Activated effector memory CD4-positive, alpha-beta T cell treated with anti-CD3 and anti-CD28 coated beads, Interleukin-2, amount 50 U/mL, for 16 hours (primary cell): ENCODE data around the gene TBCD.

ENCODE experiments used
- DNase-seq: peaks from one replicate; pipeline ENCODE4 v3.0.0-alpha.2; 2020

TBCD gene

DNA sequence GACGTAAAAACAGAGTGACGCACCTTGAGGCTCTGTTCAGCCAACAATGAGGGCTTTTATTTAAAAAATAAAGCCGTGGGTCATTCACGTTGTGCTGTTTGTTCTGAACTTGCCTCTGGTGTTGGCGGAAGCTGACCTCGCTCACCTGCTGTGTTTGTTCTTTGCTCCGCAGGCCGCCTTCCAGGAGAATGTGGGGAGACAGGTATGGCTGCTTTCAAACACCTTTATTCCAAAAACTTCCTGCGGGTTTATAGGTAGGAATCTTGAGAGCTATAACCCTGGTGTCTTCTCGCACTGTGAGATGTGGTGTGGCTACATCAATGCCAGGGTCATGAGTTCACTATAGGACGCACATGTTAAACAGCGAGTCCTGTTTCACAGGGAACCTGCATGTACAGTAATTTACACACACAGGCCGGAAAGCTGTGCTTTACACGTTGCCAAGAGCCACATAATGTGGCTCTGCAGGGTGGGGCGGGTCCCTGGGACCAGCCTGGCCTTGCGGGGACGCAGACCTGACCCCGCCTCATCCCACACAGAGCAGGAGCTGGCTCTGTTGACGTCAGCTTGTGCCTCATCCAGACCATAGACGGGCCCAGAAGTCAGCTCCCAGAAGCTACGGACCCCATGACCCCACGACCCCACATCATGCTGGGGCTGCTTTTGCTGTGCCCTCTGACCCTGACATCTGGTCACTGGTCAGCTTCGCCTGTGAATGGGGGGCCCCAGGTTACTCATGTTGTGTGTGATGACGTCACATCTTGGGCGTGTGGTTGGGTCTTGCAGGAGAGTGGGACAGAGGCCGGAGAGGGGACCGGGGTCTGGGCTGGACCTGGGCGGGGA, 137.9 kb downstream of the TBCD start:
- DNase-seq, result no peak

DNA sequence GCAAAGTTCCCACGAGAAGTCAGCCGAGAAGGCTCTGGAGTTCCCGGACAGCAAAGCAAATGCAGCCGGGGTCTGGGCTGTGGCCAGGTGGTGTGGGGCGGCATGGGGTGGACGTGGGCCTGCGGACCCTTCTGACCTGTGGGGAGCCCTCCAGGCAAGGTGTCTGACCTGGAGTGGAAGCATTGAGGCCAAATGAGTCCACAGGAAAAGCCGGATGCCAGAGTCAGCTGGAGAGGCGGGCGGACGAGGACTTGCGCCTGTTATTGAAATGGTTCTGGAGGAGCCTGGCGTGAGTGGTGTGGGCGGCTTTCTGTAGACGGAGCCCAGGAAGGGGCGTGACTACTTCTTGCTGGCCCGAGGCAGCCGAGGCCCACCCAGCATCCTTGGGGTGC, 138.5 kb downstream of the TBCD start:
- DNase-seq, result no peak

DNA sequence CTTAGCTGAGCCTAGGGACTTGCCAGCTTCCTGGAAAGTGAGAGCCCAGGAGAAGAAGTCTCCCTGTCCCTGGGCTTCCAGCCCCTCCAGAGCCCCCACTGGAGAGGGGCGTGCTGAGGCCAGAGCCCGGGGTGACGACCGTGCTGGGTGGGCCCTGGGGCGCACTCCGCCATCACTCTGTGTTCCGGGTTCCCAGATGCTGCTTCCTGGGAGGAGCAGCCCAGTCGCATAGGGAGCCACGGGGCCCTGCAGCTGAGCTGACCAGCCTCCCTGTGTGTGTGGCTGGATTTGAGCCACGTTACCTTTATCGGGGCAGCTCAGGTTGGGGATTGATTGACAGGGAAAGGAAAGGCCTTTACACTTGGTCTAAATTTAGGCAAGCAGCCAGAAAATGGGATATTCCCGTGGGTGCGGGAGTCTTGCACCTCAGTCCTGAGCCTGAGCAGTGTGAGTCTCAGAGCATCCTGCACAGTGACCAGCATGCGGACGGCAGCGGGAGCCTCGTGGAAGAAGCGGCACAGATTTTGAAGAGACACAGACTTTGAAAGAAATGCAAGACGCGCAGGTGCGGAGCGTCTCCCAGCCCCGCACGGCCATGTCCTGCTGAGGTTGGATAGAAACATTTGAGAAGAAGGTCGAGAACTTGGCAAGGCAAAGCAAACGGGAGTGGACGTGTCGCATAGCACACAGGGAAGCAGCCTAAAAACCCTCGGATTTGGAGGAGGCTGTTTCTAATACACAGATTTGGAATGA, 139.2 kb downstream of the TBCD start:
- no peak for DNase-seq

DNA sequence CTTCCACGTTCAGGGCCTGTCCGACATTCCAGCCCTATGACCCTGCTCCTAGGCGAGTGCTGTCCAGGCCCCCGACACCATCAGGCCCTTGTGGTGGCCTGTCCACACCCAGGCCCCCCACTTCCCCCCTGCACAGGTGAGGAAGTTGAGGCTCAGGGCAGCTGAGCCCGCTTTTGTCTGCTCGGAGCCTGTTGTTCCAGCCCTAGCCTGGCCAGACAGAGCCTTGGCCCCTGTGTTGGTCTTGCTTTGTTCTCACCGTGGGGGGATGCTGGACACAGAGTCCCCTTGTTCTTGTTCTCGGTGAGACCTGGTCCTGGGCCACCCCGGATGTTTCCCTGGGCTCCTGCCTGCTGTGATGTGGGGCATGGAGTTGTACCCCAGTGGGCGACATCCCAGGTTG, 140.0 kb downstream of the TBCD start:
- no peak for DNase-seq

DNA sequence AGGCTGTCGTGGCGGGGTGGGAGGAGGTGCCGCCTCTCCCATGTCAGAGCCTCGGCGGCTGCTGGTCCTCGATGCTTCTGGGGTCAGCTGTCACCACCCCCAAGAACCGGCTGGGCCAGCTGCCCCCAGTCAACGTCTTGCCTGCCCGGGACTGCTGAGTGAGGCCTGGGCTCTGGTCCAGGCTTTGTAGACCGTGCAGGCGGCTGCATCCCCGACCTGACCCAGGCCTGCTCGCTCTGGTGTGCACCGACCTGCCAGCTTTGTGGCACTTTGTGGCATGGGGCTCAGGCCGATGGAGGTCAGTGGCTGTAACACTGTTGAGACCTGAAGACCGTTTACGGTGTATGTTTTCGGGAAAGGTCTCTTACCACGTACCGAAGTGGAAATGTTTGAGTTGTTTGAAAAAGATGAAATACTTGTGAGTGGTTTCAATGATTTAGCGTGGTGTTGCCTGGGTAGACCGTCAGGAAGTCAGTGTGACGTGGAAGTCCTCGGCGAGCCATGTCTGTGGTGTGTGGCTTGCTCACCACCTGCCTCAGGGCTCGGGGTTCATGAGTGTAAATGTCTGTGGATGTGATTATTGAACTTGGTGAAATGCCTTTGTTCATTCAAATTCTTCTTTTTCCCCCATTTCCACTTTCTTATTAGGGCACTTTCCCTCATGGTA, 141.2 kb downstream of the TBCD start:
- DNase-seq, result peak; percentile 84

DNA sequence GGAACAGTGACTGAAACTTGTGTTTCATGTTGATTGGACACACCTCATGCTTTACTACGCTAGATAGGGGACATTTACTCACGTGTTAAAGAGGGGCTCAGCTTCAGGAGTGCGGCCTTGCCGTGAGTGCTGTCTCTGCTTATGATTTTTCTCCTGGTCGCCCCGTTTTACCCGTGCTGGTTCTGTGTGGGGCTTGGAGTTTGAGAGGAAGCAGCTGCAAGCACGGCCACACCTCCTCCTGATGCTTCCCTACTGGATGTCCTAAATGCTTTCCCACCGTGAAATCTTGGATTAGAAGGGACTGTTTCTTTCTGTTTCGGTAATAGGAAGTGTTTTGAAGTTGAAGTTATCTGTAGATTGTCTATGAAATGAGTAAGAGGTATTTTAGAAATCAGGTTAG, 141.9 kb downstream of the TBCD start:
- no peak for DNase-seq

DNA sequence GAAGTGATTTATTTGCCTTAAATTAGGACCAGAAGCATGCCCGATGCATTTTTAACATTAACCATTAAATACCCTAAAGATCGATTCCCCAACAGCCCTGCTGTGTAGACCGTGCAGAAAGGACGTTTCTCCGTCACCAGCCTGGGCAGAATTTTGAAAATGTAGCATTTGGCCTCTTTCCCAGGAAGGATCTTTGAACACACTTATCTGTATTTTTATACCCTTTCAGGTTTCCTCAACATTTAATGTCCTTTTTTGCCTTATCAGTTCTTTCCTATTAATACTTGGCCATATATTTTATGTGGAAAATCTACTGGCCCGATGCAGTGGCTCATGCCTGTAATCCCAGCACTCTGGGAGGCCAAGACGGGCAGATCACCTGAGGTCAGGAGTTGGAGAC, 142.5 kb downstream of the TBCD start:
- no peak for DNase-seq

DNA sequence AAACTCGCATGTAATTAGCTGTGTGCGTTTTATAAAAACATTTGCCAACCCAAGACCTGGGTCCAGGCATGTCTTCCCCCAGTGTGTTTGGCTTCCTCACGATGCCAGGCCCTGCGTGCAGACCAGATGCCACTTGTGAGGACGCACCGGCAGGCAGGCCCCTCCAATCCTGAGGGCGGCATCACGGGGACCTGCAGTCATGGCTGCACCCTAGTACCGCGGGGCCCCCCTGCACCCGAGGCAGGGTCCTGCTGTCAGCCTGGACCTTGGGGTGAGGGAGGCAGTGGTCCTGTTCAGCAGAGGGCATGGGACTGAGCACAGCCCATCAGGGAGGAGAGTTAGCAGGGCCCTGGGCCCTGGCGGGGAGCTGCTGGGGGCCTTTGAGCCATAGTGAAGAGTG, 143.2 kb downstream of the TBCD start:
- no peak for DNase-seq

DNA sequence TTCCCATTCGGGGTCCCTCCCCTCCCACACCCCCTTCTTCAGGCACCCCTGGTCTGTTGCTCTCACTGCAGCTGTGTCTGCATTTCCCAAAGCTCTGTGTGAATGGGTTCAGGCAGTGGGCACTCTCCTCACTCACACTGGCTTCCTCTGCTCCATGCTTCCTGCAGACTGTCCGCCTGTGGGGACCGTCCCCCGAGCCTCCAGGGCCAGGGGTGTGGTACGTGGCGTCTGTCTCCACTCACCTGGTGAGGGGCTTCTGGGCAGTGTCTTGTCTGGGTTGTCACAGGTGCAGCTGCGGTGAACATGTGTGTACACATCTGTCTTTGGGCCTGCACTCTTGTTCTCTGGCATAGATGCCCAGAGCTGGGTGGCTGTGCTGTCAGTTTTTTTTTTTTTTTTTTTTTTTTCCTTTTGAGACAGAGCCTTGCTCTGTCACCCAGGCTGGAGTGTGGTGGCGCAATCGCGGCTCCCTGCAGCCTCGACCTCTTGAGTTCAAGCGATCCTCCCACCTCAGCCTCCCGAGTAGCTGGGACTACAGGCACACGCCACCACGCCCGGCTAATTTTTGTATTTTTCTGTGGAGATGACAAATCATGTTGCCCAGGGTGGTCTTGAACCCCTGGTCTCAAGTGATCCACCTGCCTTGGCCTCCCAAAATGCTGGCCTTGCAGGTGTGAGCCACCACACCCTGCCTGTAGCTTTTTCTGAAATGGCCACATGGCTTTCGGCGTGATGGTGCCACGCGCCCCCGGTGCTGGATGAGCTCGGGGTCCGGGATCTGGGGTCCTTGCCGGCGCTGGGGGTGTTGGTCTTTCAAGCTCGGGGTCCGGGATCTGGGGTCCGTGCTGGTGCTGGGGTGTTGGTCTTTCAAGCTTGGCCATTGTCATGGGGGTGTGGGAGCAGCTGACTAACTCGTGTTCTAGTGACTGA, 144.5 kb downstream of the TBCD start:
- no peak for DNase-seq

DNA sequence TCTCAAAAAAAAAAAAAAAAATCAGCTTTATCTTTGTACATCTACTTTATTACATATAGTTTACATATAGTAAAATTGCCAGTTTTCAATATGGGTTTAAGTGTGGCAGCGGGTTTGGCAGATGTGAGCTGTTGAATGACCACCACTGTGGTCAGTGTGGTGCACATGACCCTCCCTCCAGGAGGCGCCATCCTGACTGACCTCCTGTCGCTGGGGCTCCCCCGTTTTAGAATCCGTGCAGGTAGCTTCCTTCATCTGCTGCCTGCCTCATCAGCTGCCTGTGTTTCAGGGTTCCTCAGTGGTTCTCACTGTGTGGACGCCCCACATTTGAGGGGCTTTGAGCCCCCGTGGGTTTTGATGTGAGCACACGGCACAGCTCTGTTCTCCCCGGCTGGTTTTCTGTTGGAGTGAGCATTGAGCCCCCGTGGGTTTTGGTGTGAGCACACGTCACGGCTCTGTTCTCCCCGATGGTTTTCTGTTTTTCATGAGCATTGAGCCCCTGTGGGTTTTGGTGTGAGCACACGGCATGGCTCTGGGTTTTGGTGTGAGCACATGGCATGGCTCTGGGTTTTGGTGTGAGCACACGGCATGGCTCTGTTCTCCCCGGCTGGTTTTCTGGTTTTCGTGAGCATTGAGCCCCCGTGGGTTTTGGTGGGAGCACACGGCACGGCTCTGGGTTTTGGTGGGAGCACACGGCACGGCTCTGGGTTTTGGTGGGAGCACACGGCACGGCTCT, 145.8 kb downstream of the TBCD start:
- DNase-seq, result no peak

DNA sequence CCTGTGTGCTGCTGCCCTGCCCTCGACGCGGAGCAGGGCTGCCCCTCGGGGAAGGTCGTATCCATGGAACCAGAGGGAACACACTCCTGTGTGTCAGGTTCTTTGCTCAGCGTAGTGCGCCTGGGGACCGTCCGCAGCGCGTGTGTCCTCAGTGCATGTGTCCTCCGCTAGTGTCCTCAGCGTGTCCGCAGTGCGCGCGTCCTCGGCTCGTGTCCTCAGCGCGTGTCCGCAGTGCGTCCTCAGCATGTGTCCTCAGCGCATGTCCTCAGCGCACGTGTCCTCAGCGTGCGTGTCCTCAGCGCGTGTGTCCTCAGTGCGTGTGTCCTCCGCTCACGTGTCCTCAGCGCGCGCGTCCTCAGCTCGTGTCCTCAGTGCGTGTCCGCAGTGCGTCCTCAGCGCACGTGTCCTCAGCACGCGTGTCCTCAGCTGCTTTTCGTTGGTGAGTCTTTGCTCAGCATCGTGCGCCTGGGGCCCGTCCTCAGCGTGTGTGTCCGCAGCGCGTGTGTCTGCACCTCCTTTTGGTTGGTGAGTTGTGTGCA, 147.2 kb downstream of the TBCD start:
- no peak for DNase-seq

DNA sequence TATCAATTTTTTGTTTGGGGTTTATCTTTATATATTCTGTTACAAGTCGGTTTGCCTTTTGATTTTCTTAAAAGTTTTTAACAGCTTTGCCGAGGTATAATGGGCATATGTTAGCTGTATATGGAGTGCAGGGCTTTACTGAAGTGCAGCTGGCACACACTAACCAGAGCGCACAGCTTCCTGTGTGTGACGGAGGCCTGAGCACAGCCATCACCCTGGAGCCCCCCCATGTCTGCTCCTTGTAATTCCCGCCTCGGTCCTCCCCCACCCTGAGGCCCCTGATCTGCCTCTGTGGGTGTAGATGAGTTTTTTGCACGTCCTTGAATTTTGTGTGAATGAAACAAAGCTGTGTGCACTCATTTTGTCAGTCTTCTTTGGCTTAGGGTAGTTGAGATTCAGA, 148.1 kb downstream of the TBCD start:
- no peak for DNase-seq

DNA sequence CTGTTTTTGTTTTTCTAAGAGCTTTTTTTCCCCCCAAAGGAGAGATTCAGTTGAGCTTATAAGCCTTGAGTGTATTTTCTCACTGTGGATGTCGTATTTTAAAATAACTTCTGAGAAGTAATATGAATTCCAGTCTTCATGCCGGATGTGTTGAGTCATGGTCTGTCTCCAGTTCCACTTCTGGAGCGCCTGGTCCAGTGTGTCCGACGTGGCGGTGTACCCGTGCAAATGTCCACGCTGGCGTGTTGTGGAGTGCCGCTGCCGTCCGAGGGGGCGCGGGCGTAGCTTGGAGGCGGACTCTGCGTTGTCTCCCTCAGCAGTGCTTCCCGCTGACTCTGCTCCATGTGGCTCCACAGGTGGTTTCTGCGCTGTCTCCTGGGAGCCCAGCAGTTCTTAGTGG, 148.9 kb downstream of the TBCD start:
- no peak for DNase-seq

DNA sequence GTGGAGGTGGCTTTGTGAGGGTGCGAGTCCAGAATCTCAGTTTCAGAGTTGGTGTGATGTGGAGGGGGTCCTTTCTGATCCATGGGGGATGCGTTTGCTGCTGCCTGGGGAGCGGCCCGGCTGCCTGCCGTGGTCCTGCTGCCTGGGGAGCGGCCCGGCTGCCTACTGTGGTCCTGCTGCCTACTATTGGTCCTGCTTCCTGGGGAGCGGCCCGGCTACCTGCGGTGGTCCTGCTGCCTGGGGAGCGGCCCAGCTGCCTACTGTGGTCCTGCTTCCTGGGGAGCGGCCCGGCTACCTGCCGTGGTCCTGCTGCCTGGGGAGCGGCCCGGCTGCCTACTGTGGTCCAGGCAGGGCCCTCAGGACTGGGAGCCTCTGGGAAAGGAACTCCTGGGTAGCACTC, 149.5 kb downstream of the TBCD start:
- no peak for DNase-seq

DNA sequence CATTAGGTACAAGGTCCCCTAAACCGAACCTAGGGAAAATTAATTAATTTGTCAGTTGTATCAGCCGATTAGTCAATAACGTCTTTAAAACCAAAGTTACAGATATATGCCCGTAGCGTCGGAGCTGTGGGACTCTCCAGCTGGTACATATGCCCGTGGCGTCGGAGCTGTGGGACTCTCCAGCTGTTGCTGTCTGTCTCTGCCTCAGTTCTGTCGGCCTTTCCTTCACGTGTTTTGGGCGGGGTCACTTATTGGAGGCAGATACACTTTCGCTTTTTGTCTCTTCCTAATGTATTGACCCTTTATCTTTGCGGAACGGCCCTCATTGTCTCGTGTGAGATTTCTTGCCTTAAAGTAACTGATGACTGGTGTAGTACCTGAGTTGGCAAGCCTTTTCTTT, 150.0 kb downstream of the TBCD start:
- DNase-seq, result no peak

DNA sequence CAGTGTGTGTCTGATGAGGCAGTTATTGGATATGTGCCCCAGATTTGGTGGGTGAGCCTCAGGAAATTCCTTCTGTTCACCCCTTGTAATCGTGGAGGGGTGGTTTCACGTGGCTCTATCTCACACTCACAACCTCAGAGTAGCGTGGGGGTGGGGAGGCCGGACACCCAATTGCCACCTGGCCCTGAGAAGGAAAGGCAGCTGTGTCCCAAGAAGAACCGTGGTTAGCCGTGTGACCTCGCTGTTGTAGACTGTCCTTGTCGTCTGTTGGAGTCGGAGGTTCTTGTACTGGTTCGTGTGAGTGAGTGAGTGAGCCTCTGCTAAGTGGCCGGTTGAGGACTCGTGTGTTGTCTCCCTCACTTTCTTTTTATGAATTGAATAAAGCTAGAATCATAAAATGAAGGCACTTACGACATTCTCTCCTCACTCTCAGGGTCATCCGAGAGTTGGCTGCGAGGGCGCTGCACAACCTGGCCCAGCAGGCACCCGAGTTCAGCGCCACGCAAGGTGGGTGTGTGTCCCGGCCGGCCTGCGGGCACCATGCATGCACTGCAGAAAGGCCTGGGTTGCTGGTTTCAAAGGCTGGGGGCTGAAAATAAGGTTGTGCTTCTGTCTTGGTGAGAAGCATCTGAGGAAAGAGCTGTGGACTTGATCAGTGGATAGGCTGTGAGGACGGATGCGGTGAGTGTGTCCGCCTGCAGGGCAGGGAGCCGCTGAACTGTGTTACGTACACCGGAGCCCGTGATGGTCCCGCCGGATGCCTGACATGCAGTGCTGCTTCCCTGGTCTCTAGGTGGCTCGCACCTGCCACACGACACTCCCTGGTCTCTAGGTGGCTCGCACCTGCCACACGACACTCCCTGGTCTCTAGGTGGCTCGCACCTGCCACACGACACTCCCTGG, 151.4 kb downstream of the TBCD start:
- DNase-seq, result no peak

DNA sequence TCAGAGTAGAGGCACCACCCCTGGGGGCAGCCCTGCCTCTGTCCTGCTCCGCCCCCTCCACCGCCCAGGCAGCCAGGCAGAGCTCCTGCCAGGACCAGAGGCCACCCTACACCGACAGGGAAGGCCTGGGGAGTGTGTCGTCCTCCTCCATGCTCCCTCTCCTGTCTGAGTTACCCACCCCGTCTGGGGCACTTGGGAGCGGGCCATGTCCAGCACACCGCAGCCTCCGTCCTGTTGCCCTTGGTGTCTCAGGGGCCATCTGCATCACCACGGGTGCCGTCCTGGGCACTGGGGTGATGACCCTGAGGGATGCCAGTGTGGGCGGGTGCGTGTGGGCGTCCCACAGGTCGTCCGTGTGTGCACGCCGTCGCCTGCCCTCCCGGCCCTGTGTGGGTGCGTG, 153.3 kb downstream of the TBCD start:
- DNase-seq, result no peak

DNA sequence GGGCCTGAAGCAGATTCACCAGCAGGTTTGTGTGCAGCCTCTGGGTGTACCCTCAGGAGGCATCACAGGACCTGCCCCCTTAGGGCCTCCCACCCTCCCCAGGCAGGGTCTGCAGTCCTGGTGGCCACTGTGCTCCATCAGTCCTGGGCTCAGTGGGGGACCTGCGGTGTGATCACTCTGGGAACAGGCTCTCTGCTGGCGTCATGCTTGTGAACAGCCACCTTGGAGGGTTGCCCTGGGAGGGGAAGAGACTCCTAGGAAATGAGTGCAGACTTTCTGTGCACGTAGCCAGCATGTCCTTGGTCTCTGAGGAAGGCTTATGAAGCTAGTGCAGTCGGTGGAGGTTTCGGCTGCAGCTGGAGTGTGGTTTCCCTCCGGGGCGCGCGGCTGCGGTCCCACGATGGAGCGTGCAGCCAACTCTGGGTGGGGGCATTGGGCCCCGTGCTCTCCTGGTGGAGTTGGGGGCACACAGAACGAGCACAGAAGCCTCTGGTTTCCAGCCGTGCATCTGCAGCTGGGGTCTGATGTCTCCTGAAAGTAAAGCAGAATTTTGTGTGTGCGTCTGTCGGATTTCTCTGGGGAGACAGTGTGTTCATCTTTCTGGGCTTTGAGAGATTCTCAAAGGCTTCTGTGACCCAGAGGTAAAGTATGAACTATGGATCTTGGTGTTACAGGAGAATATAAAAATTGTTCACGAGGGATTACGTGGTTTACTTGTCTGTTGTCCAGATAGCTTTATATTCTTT, 156.1 kb downstream of the TBCD start:
- no peak for DNase-seq

DNA sequence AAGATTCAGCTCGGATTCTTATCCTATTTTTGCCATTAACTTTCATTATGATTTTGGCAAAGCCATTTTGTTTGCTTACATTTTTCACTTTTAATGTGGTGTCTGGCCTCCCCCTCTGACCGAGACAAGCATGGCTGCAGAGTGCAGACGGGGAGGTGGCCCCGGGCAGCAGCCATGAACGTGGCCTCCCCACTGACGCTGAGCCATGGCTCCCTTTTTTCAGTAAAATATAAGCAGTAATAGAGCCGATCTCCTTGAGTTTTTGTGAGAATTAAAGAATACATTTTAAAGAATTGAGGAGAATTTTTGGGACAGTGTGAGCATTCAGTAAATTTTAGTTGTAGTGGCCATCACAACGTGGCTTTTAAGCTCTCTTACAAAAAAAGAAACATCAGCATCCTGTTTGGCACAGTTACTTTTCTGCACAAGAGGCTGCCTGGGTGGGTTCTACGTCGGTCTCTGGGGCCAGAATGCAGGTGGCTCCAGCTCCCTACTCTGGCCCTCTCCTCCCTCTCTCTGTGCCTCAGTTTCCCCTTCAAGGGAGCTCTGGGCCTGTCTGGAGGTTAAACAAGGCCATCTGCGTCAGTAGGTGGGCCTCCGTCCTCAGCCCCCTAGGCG, 156.8 kb downstream of the TBCD start:
- no peak for DNase-seq
